GM12878 (cell line): ENCODE results near the gene CCND2. TPM values are rescaled to one million over a fixed set of nuclear protein-coding genes. Genes with fewer than 3 reads are reported as not detected.

ENCODE experiments used
- BRCA1 ChIP-seq: IDR thresholded peaks from 2 replicates; pipeline ENCODE4 v1.6.1; 2011; ENCODE audit warnings: low read depth, low read length, improper control_type of control experiment
- FOS ChIP-seq: IDR thresholded peaks from 3 replicates; pipeline ENCODE4 v1.6.1; 2011; ENCODE audit warnings: borderline replicate concordance; ENCODE audit not compliant: insufficient read length; ENCODE audit errors: extremely low read depth
- GATAD2B ChIP-seq: fragments of 450-650 bp; conservative IDR thresholded peaks from 2 replicates; pipeline ENCODE4 v1.6.1; 2017; ENCODE audit warnings: low read depth, mild to moderate bottlenecking, moderate library complexity
- JUND ChIP-seq: IDR thresholded peaks from 2 replicates; pipeline ENCODE4 v1.6.1; 2012; ENCODE audit warnings: low read depth, mild to moderate bottlenecking, low read length, improper control_type of control experiment, moderate library complexity
- NKRF ChIP-seq: fragments of 450-650 bp; conservative IDR thresholded peaks from 2 replicates; pipeline ENCODE4 v1.6.1; 2017; ENCODE audit warnings: mild to moderate bottlenecking, moderate library complexity
- NR2F1 ChIP-seq: fragments of 450-650 bp; conservative IDR thresholded peaks from 2 replicates; pipeline ENCODE4 v1.6.1; 2017; ENCODE audit warnings: mild to moderate bottlenecking
- POLR2AphosphoS5 ChIP-seq: IDR thresholded peaks from 2 replicates; pipeline ENCODE4 v1.6.1; 2011; ENCODE audit warnings: mild to moderate bottlenecking, low read length, inconsistent platforms
- POU2F2 ChIP-seq: IDR thresholded peaks from 3 replicates; pipeline ENCODE4 v1.6.1; 2011; ENCODE audit warnings: low read depth, mild to moderate bottlenecking, low read length, borderline replicate concordance
- RUNX3 ChIP-seq: IDR thresholded peaks from 2 replicates; pipeline ENCODE4 v1.6.1; 2012; ENCODE audit warnings: low read length, inconsistent platforms
- SMAD1 ChIP-seq: fragments of 450-650 bp; IDR thresholded peaks from 2 replicates; pipeline ENCODE4 v1.6.1; 2018; ENCODE audit warnings: mild to moderate bottlenecking, low read depth; ENCODE audit not compliant: partially characterized antibody
- TCF7 ChIP-seq: IDR thresholded peaks from 2 replicates; pipeline ENCODE4 v1.6.1; 2014; ENCODE audit warnings: antibody characterized with exemption, borderline replicate concordance
- WRNIP1 ChIP-seq: IDR thresholded peaks from 2 replicates; pipeline ENCODE4 v1.6.1; 2011; ENCODE audit warnings: low read depth, low read length, improper control_type of control experiment, borderline replicate concordance
- YBX1 ChIP-seq: fragments of 450-650 bp; IDR thresholded peaks from 2 replicates; pipeline ENCODE4 v1.6.1; 2016; ENCODE audit warnings: antibody characterized with exemption
- ZNF687 ChIP-seq: fragments of 450-650 bp; IDR thresholded peaks from 2 replicates; pipeline ENCODE4 v1.6.1; 2017; ENCODE audit warnings: mild to moderate bottlenecking, moderate library complexity
- ZSCAN29 ChIP-seq: fragments of 450-650 bp; IDR thresholded peaks from 2 replicates; pipeline ENCODE4 v1.6.1; 2017; ENCODE audit warnings: mild to moderate bottlenecking, moderate library complexity
- polyA plus RNA-seq, 11 experiments: library from polyadenylated mRNA; depleted of rRNA in 4 of 11; unstranded in 6 of 11; stranded (reverse) in 5 of 11; fragments of >200 nt; fragmentation: Nextera tagmentation in 4 of 11; fragmentation: Illumina TruSeq in 1 of 11; extraction: Ambion mirVana in 4 of 11; extraction: Trizol in 1 of 11; gene quantifications; 1 replicate in 1 of 11; 2 replicates in 10 of 11; pipeline versions ENCODE4 v1.2.1 to v1.2.3, GENCODE V29; 2011 to 2016; ENCODE audit warnings: inconsistent platforms in 2 of 11, missing spikeins in 2 of 11, low read depth in 1 of 11
- total RNA-seq, 4 experiments: library from RNA; depleted of rRNA in 3 of 4; stranded (reverse); fragments of >200 nt in 3 of 4; fragmentation: Illumina TruSeq in 1 of 4; extraction: Trizol in 1 of 4; gene quantifications; 2 replicates each; pipeline versions ENCODE4 v1.2.1 to v1.2.3, GENCODE V29; 2013 to 2021
- TF ChIP-seq, protein P1 (sequence below): fragments of 450-650 bp; IDR thresholded peaks from 2 replicates; pipeline ENCODE4 v1.6.1; 2018; ENCODE audit warnings: mild to moderate bottlenecking, low read depth, moderate library complexity; ENCODE audit not compliant: partially characterized antibody
- TF ChIP-seq, protein P2 (sequence below): fragments of 150-350 bp; IDR thresholded peaks from 2 replicates; pipeline ENCODE4 v1.6.1; 2016; ENCODE audit warnings: low read depth, low read length

The CCND2 gene
- total and polyA plus RNA-seq, 10 of the 15 experiments (the other 5 are each of a cell fraction or from before 2014, with no cell fraction given), result 30.1 to 263 (median 152) TPM

DNA sequence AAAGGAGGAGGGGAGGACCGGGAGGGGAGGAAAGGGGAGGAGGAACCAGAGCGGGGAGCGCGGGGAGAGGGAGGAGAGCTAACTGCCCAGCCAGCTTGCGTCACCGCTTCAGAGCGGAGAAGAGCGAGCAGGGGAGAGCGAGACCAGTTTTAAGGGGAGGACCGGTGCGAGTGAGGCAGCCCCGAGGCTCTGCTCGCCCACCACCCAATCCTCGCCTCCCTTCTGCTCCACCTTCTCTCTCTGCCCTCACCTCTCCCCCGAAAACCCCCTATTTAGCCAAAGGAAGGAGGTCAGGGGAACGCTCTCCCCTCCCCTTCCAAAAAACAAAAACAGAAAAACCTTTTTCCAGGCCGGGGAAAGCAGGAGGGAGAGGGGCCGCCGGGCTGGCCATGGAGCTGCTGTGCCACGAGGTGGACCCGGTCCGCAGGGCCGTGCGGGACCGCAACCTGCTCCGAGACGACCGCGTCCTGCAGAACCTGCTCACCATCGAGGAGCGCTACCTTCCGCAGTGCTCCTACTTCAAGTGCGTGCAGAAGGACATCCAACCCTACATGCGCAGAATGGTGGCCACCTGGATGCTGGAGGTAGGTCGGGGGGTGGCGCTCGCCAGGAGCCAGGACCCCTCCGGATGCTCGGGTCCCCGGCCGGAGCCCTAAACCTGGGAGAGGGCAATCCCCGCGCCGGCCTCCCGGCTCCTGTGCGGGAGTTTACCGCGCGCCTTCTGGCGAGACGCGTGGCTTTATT lies at the start of gene CCND2 (continued):
- TF ChIP-seq SMAD1 (peak; percentile 91), NKRF (peak; percentile 55; the same call in 1 of the 2 replicates), POLR2AphosphoS5 (peak; percentile 98), JUND (no peak), WRNIP1 (no peak), NR2F1 (no peak), YBX1 (no peak), BRCA1 (no peak), FOS (no peak), ZNF687 (peak; percentile 82), POU2F2 (peak; percentile 81), GATAD2B (peak; percentile 49; the same call in 1 of the 2 replicates), TCF7 (no peak), RUNX3 (peak; percentile 35; the same call in 1 of the 2 replicates), ZSCAN29 (0 out of 2 replicates have a peak, but pooled peaks have one; percentile 12)
- TF ChIP-seq, protein P1, sequence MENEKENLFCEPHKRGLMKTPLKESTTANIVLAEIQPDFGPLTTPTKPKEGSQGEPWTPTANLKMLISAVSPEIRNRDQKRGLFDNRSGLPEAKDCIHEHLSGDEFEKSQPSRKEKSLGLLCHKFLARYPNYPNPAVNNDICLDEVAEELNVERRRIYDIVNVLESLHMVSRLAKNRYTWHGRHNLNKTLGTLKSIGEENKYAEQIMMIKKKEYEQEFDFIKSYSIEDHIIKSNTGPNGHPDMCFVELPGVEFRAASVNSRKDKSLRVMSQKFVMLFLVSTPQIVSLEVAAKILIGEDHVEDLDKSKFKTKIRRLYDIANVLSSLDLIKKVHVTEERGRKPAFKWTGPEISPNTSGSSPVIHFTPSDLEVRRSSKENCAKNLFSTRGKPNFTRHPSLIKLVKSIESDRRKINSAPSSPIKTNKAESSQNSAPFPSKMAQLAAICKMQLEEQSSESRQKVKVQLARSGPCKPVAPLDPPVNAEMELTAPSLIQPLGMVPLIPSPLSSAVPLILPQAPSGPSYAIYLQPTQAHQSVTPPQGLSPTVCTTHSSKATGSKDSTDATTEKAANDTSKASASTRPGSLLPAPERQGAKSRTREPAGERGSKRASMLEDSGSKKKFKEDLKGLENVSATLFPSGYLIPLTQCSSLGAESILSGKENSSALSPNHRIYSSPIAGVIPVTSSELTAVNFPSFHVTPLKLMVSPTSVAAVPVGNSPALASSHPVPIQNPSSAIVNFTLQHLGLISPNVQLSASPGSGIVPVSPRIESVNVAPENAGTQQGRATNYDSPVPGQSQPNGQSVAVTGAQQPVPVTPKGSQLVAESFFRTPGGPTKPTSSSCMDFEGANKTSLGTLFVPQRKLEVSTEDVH, result no peak
- TF ChIP-seq, protein P2, sequence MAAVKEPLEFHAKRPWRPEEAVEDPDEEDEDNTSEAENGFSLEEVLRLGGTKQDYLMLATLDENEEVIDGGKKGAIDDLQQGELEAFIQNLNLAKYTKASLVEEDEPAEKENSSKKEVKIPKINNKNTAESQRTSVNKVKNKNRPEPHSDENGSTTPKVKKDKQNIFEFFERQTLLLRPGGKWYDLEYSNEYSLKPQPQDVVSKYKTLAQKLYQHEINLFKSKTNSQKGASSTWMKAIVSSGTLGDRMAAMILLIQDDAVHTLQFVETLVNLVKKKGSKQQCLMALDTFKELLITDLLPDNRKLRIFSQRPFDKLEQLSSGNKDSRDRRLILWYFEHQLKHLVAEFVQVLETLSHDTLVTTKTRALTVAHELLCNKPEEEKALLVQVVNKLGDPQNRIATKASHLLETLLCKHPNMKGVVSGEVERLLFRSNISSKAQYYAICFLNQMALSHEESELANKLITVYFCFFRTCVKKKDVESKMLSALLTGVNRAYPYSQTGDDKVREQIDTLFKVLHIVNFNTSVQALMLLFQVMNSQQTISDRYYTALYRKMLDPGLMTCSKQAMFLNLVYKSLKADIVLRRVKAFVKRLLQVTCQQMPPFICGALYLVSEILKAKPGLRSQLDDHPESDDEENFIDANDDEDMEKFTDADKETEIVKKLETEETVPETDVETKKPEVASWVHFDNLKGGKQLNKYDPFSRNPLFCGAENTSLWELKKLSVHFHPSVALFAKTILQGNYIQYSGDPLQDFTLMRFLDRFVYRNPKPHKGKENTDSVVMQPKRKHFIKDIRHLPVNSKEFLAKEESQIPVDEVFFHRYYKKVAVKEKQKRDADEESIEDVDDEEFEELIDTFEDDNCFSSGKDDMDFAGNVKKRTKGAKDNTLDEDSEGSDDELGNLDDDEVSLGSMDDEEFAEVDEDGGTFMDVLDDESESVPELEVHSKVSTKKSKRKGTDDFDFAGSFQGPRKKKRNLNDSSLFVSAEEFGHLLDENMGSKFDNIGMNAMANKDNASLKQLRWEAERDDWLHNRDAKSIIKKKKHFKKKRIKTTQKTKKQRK, result no peak
